ENCODE measurements around the gene HSD17B1. TPM values are rescaled to one million over a fixed set of nuclear protein-coding genes. Genes with fewer than 3 reads are reported as not detected.

Gene HSD17B1
- total RNA-seq, 1 experiment from 2014 or later, result 2.3 TPM

DNA sequence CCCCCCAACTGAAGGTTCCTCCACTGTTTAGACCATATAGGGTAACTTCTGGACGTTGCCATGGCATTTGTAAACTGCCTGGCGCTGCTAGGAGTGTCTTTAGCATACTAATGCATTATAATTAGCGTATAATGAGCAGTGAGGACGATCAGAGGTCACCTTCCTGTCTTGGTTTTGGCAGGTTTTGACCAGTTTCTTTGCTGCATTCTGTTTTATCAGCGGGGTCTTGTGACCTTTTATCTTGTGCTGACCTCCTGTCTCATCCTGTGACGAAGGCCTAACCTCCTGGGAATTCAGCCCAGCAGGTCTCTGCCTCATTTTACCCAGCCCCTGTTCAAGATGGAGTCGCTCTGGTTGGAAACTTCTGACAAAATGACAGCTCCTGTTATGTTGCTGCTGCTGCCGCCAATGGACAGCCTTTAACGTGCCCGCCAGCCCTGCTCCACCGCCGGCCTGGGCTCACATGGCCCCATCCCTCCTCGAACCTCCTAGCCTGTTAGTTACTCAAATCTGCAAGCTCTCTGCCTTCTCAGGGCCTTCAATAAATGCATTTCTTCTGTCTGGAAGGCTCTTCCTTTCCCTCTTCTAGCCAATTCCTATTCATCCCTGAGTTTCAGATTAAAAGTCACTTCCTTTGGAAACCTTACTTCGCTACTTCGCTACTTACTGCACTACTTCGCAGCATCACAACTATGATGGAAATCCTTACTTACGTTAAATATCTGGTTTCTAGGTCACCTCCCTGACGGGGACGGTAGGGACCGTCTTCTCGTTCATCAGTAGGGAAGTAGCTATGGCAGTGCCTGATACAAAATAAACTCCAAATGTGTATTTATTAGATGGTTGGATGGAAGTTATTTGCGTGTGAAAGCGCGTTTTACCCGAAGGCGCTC, 17.3 kb upstream of the HSD17B1 start:
- Histone ChIP-seq H3K27me3 (replicated peaks; ENCODE audit: control insufficient read depth, insufficient read depth, low read length) (no peaks in the 10 kb centered on the region), H3K4me1 (peaks cover 28% of the 10 kb centered on the region), H3K9me3 (no peaks in the 10 kb centered on the region), H3K36me3 (ENCODE audit: control insufficient read depth, insufficient read depth, low read length) (no peaks in the 10 kb centered on the region), H3K4me3 (ENCODE audit: low read depth, low read length) (peak overlapping the region; percentile 50)
- Mint-ChIP-seq H3K27ac (ENCODE audit: unreplicated experiment) (peak overlapping the region; percentile 24), H3K36me3 (ENCODE audit: insufficient read depth, unreplicated experiment) (peaks cover 14% of the 10 kb centered on the region), H3K9me3 (ENCODE audit: unreplicated experiment) (no peaks in the 10 kb centered on the region), H3K4me3 (ENCODE audit: unreplicated experiment) (peak overlapping the region; percentile 72), H3K27me3 (ENCODE audit: insufficient read depth, unreplicated experiment) (no peaks in the 10 kb centered on the region), H3K4me1 (ENCODE audit: low read depth, unreplicated experiment) (peaks cover 34% of the 10 kb centered on the region)
- CTCF ChIA-PET, result interaction anchor here (0.6 to 1.5 kb wide), 5 partner anchors 8 to 443 kb away, joined by 3 to 12 read pairs (median 6); partner anchors contain the start of gene PSMC3IP
- BruUV-seq (replicated peaks), result TSS peak; percentile 96
- POLR2A ChIA-PET, result interaction anchor here (0.5 to 2.0 kb wide), 7 partner anchors 17 to 147 kb away, joined by 3 to 23 read pairs (median 4); partner anchors contain the start of genes CAVIN1, COASY, HSD17B1 and PSMC3IP
- TF ChIP-seq, protein P1, sequence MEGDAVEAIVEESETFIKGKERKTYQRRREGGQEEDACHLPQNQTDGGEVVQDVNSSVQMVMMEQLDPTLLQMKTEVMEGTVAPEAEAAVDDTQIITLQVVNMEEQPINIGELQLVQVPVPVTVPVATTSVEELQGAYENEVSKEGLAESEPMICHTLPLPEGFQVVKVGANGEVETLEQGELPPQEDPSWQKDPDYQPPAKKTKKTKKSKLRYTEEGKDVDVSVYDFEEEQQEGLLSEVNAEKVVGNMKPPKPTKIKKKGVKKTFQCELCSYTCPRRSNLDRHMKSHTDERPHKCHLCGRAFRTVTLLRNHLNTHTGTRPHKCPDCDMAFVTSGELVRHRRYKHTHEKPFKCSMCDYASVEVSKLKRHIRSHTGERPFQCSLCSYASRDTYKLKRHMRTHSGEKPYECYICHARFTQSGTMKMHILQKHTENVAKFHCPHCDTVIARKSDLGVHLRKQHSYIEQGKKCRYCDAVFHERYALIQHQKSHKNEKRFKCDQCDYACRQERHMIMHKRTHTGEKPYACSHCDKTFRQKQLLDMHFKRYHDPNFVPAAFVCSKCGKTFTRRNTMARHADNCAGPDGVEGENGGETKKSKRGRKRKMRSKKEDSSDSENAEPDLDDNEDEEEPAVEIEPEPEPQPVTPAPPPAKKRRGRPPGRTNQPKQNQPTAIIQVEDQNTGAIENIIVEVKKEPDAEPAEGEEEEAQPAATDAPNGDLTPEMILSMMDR (IDR thresholded peaks at IDR 0.05; ENCODE audit: insufficient read depth in 1 of 2, low read depth in 1 of 2, low read length in 1 of 2, severe bottlenecking in 1 of 2, unreplicated experiment in 1 of 2), result no peak
- intact Hi-C loops (cut with micrococcal nuclease; ENCODE audit: unreplicated experiment), result no loop called here
- no peak for DNase-seq

DNA sequence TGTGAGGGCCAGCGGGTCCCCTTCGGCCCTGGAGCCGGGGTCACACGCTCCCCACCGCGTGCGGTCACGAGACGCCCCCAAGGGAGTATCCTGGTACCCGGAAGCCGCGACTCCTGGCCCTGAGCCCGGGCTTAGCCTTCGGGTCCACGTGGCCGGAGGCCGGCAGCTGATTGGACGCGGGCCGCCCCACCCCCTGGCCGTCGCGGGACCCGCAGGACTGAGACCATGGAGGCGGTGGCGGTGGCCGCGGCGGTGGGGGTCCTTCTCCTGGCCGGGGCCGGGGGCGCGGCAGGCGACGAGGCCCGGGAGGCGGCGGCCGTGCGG, 16.7 kb upstream of the HSD17B1 start, which contains the start of gene NAGLU:
Gene NAGLU (plus strand): TSS at position 194 of the 324 bp plus-strand sequence. CDS start 32 bp downstream, at position 226.
- ChIA-PET POLR2A (interaction anchor here (0.5 to 2.0 kb wide), 9 partner anchors 10 to 779 kb away, joined by 3 to 23 read pairs (median 4); partner anchors contain the start of genes CAVIN1, COASY, HSD17B1 and PSMC3IP), CTCF (interaction anchor here (0.6 to 1.5 kb wide), 5 partner anchors 9 to 444 kb away, joined by 3 to 12 read pairs (median 6); partner anchors contain the start of gene PSMC3IP)
- Mint-ChIP-seq H3K27me3 (ENCODE audit: insufficient read depth, unreplicated experiment) (no peaks in the 10 kb centered on the region), H3K27ac (ENCODE audit: unreplicated experiment) (peak within 1 kb of the TSS; percentile 24), H3K4me3 (ENCODE audit: unreplicated experiment) (peak within 1 kb of the TSS; percentile 72), H3K9me3 (ENCODE audit: unreplicated experiment) (no peaks in the 10 kb centered on the region), H3K36me3 (ENCODE audit: insufficient read depth, unreplicated experiment) (peaks cover 17% of the 10 kb centered on the region), H3K4me1 (ENCODE audit: low read depth, unreplicated experiment) (peaks cover 34% of the 10 kb centered on the region)
- Histone ChIP-seq H3K9me3 (no peaks in the 10 kb centered on the region), H3K4me3 (ENCODE audit: low read depth, low read length) (peak within 1 kb of the TSS; percentile 50), H3K36me3 (ENCODE audit: control insufficient read depth, insufficient read depth, low read length) (no peaks in the 10 kb centered on the region), H3K4me1 (peaks cover 28% of the 10 kb centered on the region), H3K27me3 (replicated peaks; ENCODE audit: control insufficient read depth, insufficient read depth, low read length) (no peaks in the 10 kb centered on the region)
- intact Hi-C loops (cut with micrococcal nuclease; ENCODE audit: unreplicated experiment), result no loop called here
- peak; percentile 93 to 96 for DNase-seq
- BruUV-seq (replicated peaks), result no TSS peak
- TF ChIP-seq, protein P1 (IDR thresholded peaks at IDR 0.05; ENCODE audit: insufficient read depth in 1 of 2, low read depth in 1 of 2, low read length in 1 of 2, severe bottlenecking in 1 of 2, unreplicated experiment in 1 of 2), result no peak

DNA sequence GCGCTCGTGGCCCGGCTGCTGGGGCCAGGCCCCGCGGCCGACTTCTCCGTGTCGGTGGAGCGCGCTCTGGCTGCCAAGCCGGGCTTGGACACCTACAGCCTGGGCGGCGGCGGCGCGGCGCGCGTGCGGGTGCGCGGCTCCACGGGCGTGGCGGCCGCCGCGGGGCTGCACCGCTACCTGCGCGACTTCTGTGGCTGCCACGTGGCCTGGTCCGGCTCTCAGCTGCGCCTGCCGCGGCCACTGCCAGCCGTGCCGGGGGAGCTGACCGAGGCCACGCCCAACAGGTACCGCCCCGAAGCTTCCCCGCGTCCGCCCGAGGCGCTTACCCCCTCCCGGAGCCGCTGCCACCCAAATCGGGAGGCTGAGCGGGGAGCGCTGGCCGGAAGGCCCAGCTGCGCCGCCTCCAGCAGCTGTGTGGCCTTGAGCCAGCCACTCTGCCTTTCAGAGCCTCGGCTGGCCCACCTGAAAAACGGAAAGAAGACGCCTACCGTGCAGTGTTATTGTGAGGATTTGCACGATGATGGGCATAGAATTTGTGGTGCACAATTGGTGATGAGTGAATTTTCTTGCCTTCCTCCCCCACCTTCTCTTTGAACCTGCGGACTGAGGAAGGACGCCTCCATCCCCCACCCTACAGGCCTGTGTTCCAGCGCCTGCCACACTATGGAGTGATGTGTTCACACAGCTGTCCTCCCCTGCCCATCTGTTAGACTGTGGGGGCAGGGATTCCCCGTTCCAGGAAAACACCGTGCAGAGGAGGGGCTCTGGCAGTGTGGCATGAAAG, 16.2 kb upstream of the HSD17B1 start:
- DNase-seq, result peak; percentile 87 to 89
- Histone ChIP-seq H3K4me1 (peaks cover 28% of the 10 kb centered on the region), H3K4me3 (ENCODE audit: low read depth, low read length) (peak overlapping the region; percentile 50), H3K9me3 (no peaks in the 10 kb centered on the region), H3K27me3 (replicated peaks; ENCODE audit: control insufficient read depth, insufficient read depth, low read length) (no peaks in the 10 kb centered on the region), H3K36me3 (ENCODE audit: control insufficient read depth, insufficient read depth, low read length) (no peaks in the 10 kb centered on the region)
- Mint-ChIP-seq H3K4me1 (ENCODE audit: low read depth, unreplicated experiment) (peaks cover 34% of the 10 kb centered on the region), H3K27ac (ENCODE audit: unreplicated experiment) (no peak overlapping the region), H3K27me3 (ENCODE audit: insufficient read depth, unreplicated experiment) (no peaks in the 10 kb centered on the region), H3K4me3 (ENCODE audit: unreplicated experiment) (peak overlapping the region; percentile 72), H3K9me3 (ENCODE audit: unreplicated experiment) (no peaks in the 10 kb centered on the region), H3K36me3 (ENCODE audit: insufficient read depth, unreplicated experiment) (peaks cover 16% of the 10 kb centered on the region)
- ChIA-PET POLR2A (interaction anchor here (0.8 to 2.0 kb wide), 7 partner anchors 9 to 779 kb away, joined by 3 to 23 read pairs (median 4); partner anchors contain the start of genes CAVIN1, HSD17B1, PSMC3IP and STAT3), CTCF (interaction anchor here (0.8 to 1.5 kb wide), 4 partner anchors 9 to 41 kb away, joined by 4 to 12 read pairs (median 6); partner anchors contain the start of gene PSMC3IP)
- no TSS peak for BruUV-seq (replicated peaks)
- intact Hi-C loops (cut with micrococcal nuclease; ENCODE audit: unreplicated experiment), result no loop called here
- TF ChIP-seq, protein P1 (IDR thresholded peaks at IDR 0.05; ENCODE audit: insufficient read depth in 1 of 2, low read depth in 1 of 2, low read length in 1 of 2, severe bottlenecking in 1 of 2, unreplicated experiment in 1 of 2), result no peak
